ENCODE data around the gene MTHFS. TPM values are rescaled to one million over a fixed set of nuclear protein-coding genes. Genes with fewer than 3 reads are reported as not detected.
A peak's percentile ranks its signal among the peaks of the same experiment; 100 is the strongest.

Gene MTHFS
- total and polyA plus RNA-seq, 8 donors: 19.8 to 53.1 (median 28.6) TPM

DNA sequence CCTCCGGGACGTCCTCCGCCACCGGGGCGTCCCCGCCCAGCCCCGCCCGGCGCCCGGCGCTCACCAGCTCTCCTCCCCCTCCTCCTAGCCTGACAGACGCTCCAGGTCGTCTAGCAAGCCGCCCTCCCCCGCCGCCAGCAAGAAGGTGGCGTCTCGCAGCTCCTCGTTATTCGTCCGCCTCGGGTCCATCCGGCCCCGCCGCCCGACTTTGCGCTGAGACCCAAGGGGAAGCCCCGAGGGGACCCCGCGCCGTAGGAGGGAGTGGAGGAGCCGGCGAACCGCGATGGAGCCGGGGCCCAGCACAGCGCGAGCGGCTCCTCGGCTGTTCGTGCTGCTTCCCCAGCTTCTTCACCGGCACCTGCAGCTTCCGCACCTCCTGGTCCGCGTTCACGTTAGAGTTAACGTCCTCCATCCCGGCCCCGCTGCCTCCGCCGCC is 26.3 kb upstream of the MTHFS start:
- ATAC-seq: peak; percentile 71 to 85 (median 72)
- WGBS, 2 donors: 0 to 1% methylated on average over 35 to 51 of the region's 51 CpGs
- no peaks in the 10 kb centered on the region for H3K27me3 ChIP-seq
- TF ChIP-seq CTCF (IDR thresholded peaks at IDR 0.05): no peak
- H3K4me1 ChIP-seq: peaks cover 0 to 4% (median 3%) of the 10 kb centered on the region in 3 donors
- H3K4me3 ChIP-seq: peak overlapping the region; percentile 66 to 93 (median 85)
- H3K27ac ChIP-seq: peak overlapping the region; percentile 79 to 93 (median 88)
- no peaks in the 10 kb centered on the region for H3K9me3 ChIP-seq
- peak; percentile 58 to 85 (median 70) for DNase-seq
- FAIRE-seq: no peak
- H3K36me3 ChIP-seq: peaks cover 0 to 10% (median 0%) of the 10 kb centered on the region in 3 donors
- intact Hi-C loops (cut with DNase I): no loop called here

GRCh38 chr15:79922512-79923078 is 25.8 kb upstream of the MTHFS start:
- H3K27ac ChIP-seq: peak overlapping the region; percentile 79 to 93 (median 88)
- ATAC-seq (no peak), FAIRE-seq (no peak)

GRCh38 chr15:79919749-79920511 is 23.1 kb upstream of the MTHFS start:
- Histone ChIP-seq H3K4me1 (peaks cover 0 to 4% (median 3%) of the 10 kb centered on the region in 3 donors), H3K27me3 (no peaks in the 10 kb centered on the region), H3K36me3 (peaks cover 0 to 10% (median 0%) of the 10 kb centered on the region in 3 donors), H3K4me3 (no peak overlapping the region), H3K27ac (no peak overlapping the region), H3K9me3 (no peaks in the 10 kb centered on the region)
- intact Hi-C loops (cut with DNase I): no loop called here
- WGBS, 2 donors: 90 to 98% methylated on average over 12 of the region's 12 CpGs
- no peak for TF ChIP-seq CTCF (IDR thresholded peaks at IDR 0.05)
- DNase-seq (no peak), FAIRE-seq (no peak), ATAC-seq (no peak)

More at GRCh38 chr15:79922512-79923078, 25.8 kb upstream of the MTHFS start:
- H3K36me3 ChIP-seq: peaks cover 0 to 10% (median 0%) of the 10 kb centered on the region in 3 donors
- intact Hi-C loops (cut with DNase I): no loop called here
- no peaks in the 10 kb centered on the region for H3K27me3 ChIP-seq
- DNase-seq: no peak
- H3K9me3 ChIP-seq: no peaks in the 10 kb centered on the region
- H3K4me3 ChIP-seq: peak overlapping the region; percentile 66 to 93 (median 85)
- WGBS, 2 donors: 9 to 13% methylated on average over 17 of the region's 17 CpGs
- H3K4me1 ChIP-seq: peaks cover 0 to 4% (median 3%) of the 10 kb centered on the region in 3 donors
- TF ChIP-seq CTCF (IDR thresholded peaks at IDR 0.05): no peak

DNA sequence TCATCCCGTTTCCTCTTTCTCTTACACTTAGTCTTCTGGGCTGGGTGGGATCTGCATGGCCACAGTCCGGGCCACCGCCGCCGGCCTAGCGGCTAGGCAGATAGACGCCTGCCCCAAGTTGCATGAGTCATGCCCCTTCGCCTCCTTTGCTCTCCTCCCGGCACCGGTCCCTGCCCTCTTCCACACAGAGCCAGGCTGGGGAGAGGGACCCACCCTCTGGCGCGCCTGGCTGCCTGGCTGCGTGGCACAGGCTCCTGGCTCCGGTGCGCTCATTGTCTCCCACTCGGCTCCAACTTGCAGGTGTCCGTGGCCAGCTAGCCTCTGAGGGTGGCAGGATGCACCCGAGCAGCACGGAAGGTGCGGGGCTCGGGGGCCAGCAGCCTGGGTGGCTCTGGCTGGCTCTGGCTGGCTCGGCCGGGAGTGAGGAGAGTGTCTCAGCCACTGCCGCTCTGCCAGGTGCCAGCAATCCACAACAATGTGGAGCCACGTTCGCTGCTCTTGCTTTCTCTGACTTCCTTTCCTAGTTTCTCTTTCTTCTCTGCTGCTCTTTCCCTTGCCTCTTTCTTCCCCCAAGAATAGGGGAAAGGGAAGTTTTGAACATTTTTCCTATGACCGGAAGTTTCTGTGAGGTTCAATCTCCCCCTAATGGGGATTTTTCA is 22.4 kb upstream of the MTHFS start:
- Histone ChIP-seq H3K4me3 (no peak overlapping the region), H3K4me1 (peaks cover 0 to 3% (median 2%) of the 10 kb centered on the region in 3 donors), H3K27ac (no peak overlapping the region), H3K9me3 (no peaks in the 10 kb centered on the region), H3K27me3 (no peaks in the 10 kb centered on the region), H3K36me3 (peaks cover 0 to 10% (median 0%) of the 10 kb centered on the region in 3 donors)
- intact Hi-C loops (cut with DNase I): no loop called here
- ATAC-seq: no peak
- DNase-seq: no peak
- 94 to 95% methylated on average over 27 of the region's 27 CpGs for WGBS, 2 donors
- FAIRE-seq: no peak
- no peak for TF ChIP-seq CTCF (IDR thresholded peaks at IDR 0.05)
